ENCODE data around the gene FBXL22. TPM values are rescaled to one million over a fixed set of nuclear protein-coding genes. Genes with fewer than 3 reads are reported as not detected.
A peak's percentile ranks its signal among the peaks of the same experiment; 100 is the strongest.

Gene FBXL22
- 0.37 and 0.43 TPM in 2 replicates for total RNA-seq (2014; rRNA removed; shearing (Covaris generic))

DNA sequence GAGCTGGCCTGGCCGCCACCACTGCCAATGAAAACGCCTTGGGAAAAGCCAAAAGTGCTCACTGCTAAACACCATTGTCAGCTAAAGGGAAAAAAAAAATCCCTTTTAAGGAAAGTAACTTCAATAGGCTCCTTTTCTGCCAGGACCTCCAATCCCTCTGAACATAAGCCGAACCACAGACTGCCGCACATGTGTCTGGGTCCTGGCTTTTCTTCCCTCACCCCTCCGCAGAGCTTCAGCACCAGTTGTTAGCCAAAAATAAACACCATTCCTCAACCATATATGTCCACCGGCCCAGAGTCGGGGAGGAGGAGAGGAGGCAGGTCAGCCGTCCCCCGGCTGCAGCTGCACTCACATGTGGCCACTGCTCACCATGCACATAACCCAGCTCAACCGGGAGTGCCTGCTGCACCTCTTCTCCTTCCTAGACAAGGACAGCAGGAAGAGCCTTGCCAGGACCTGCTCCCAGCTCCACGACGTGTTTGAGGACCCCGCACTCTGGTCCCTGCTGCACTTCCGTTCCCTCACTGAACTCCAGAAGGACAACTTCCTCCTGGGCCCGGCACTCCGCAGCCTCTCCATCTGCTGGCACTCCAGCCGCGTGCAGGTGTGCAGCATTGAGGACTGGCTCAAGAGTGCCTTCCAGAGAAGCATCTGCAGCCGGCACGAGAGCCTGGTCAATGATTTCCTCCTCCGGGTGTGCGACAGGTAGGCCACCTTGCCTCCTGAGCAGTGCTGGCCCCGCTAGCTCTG lies at the start of gene FBXL22:
Gene FBXL22, plus strand, starts transcription at position 350 of the 753 bp plus-strand sequence. Its CDS starts 6 bp downstream, at position 356.
- in situ Hi-C loops (cut with HindIII; ENCODE audit: low sequenced_read_pairs): no loop called here

GRCh38 chr15:63551400-63551799 lies 45.8 kb upstream of the FBXL22 start:
- DNase-seq (ENCODE audit: low spot score): no peak
- in situ Hi-C loops (cut with HindIII; ENCODE audit: low sequenced_read_pairs): no loop called here

More for the DNA sequence above, at the start of gene FBXL22:
- DNase-seq (ENCODE audit: low spot score): no peak

- DNase-seq (ENCODE audit: low spot score): peak; percentile 61
- in situ Hi-C loops (cut with HindIII; ENCODE audit: low sequenced_read_pairs): no loop called here
These were observed 43.8 kb upstream of the FBXL22 start for GRCh38 chr15:63553388-63553791.

DNA sequence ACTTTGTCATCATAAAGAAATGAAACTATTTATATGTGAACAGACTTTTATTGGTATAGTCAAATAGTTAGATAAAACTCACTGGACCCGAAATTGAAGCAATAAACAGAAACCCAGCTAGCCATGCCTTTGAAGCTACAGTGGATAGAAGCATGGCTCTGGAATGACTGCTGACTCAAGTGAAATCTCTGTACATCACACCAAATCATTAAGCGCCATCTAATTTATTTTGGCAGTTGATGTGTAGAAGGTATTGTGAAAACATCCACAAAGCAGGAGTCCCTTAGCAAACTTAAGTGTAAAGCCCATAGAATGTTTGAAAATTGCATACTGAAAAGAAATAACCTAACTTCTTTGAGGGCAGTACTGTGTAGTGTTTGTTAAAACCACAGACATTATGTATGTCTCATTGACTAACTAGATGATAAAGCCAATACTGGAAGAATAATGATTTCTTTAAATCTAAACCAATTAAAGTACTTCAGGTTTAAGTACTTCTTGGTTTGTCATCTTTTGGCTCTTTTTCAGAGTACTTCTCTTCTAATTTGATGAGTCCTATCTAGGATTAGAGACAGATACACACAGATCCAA lies 42.8 kb upstream of the FBXL22 start:
- no peak for DNase-seq (ENCODE audit: low spot score)
- in situ Hi-C loops (cut with HindIII; ENCODE audit: low sequenced_read_pairs): no loop called here

DNA sequence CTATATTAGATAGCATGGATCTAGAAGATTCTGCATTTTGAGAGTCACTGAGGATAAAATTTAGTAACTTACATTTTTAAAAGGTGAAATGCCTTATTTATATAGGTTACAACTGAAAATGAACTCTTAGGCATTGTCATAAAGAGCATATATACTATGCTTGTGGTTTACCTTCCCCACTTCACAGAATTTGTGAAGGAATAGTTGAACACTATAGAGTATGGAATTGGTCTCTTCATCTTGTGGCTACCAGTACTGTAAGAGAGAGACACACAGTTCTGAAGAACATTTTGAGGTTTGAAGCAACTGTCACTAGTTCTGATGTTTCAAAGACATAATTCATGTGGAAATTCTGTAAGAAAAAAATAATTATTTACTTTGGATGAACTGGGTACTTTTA lies 41.7 kb upstream of the FBXL22 start:
- no peak for DNase-seq (ENCODE audit: low spot score)
- in situ Hi-C loops (cut with HindIII; ENCODE audit: low sequenced_read_pairs): no loop called here

DNA sequence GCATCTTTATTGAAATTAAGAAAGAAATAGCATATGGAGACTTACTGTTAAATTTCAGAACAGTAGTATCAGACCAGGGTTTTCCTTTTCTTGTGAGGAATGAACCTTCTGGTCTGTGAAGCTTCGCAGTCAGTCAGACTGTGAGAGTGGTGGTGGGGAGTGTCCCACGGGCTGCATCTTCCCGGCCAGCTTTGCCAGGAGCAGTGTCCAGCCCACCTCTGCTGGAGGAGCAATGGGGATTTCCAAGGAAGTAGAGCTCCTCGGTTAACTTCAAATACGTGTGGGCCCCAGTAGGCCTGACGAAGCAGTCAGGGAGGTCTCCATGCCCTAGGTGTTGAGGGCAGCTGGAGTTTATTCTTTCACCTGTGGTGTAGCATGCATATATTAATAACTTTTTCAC lies 40.9 kb upstream of the FBXL22 start:
- in situ Hi-C loops (cut with HindIII; ENCODE audit: low sequenced_read_pairs): no loop called here

GRCh38 chr15:63556736-63557135 lies 40.5 kb upstream of the FBXL22 start:
- in situ Hi-C loops (cut with HindIII; ENCODE audit: low sequenced_read_pairs): no loop called here
- peak; percentile 72 for DNase-seq (ENCODE audit: low spot score)

More for the DNA sequence above, 40.9 kb upstream of the FBXL22 start:
- no peak for DNase-seq (ENCODE audit: low spot score)

- no peak for DNase-seq (ENCODE audit: low spot score)
- in situ Hi-C loops (cut with HindIII; ENCODE audit: low sequenced_read_pairs): no loop called here
These were observed 37.4 kb upstream of the FBXL22 start for GRCh38 chr15:63559753-63560152.

- DNase-seq (ENCODE audit: low spot score): no peak
- in situ Hi-C loops (cut with HindIII; ENCODE audit: low sequenced_read_pairs): no loop called here
These were observed 36.3 kb upstream of the FBXL22 start for GRCh38 chr15:63560741-63561448.

GRCh38 chr15:63564093-63564492 lies 33.1 kb upstream of the FBXL22 start:
- DNase-seq (ENCODE audit: low spot score): no peak
- in situ Hi-C loops (cut with HindIII; ENCODE audit: low sequenced_read_pairs): no loop called here

DNA sequence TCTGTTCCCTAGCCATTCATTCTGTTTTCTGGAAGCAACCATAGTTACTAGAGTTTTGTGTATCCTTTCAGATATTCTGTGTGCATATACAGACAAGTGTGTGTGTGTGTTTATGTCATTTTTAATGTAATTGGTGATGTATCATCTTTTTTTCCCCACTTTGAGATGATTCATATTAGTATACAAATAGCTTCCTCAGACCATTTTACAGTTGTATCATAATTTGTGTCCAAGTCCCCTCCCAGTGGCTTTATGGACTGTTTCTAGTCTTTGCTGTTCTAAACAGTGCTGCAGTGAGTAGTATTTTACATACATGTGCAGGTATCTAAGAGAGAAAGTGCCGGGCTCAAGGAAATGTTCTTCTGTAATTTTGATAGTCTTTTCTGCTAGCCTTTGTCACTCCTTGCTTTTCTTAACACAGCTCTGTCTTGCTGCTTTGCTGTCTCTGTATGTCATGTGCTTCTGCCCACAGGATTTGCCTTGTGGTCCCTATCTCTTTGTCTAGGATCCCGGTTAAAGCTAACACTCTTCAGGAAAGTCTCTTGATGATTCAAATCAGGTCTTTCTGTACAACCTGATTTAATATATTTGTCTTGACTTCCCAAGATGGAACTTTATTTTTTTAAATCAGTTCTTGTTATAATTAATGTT lies 31.5 kb upstream of the FBXL22 start:
- DNase-seq (ENCODE audit: low spot score): peak; percentile 53
- in situ Hi-C loops (cut with HindIII; ENCODE audit: low sequenced_read_pairs): no loop called here

GRCh38 chr15:63572749-63573464 lies 24.3 kb upstream of the FBXL22 start:
- no peak for DNase-seq (ENCODE audit: low spot score)
- in situ Hi-C loops (cut with HindIII; ENCODE audit: low sequenced_read_pairs): no loop called here

DNA sequence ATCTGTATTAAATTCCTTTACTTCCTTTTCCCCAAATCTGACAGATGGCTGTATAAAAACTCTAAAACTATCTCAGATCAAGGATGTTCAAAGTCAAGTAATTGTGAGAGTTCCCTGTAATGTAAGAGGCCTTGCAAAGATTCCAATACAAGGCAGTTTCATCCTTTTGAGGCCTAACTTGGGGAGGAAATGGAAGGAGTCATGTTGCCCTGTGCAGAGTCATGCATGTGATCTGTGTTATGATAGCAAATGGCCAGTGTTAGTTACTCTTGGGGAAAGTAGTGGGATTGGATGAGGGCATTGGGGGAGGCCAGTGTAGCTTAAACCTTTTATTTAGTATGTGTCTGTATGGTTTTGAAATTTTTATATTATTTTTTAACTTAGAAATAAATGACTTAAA lies 23.7 kb upstream of the FBXL22 start:
- in situ Hi-C loops (cut with HindIII; ENCODE audit: low sequenced_read_pairs): no loop called here
- no peak for DNase-seq (ENCODE audit: low spot score)

GRCh38 chr15:63575312-63575711 lies 21.9 kb upstream of the FBXL22 start:
- DNase-seq (ENCODE audit: low spot score): no peak
- in situ Hi-C loops (cut with HindIII; ENCODE audit: low sequenced_read_pairs): no loop called here

GRCh38 chr15:63576441-63576840 lies 20.7 kb upstream of the FBXL22 start:
- DNase-seq (ENCODE audit: low spot score): no peak
- in situ Hi-C loops (cut with HindIII; ENCODE audit: low sequenced_read_pairs): no loop called here

GRCh38 chr15:63582179-63582578 lies 15.0 kb upstream of the FBXL22 start:
- in situ Hi-C loops (cut with HindIII; ENCODE audit: low sequenced_read_pairs): no loop called here
- no peak for DNase-seq (ENCODE audit: low spot score)

DNA sequence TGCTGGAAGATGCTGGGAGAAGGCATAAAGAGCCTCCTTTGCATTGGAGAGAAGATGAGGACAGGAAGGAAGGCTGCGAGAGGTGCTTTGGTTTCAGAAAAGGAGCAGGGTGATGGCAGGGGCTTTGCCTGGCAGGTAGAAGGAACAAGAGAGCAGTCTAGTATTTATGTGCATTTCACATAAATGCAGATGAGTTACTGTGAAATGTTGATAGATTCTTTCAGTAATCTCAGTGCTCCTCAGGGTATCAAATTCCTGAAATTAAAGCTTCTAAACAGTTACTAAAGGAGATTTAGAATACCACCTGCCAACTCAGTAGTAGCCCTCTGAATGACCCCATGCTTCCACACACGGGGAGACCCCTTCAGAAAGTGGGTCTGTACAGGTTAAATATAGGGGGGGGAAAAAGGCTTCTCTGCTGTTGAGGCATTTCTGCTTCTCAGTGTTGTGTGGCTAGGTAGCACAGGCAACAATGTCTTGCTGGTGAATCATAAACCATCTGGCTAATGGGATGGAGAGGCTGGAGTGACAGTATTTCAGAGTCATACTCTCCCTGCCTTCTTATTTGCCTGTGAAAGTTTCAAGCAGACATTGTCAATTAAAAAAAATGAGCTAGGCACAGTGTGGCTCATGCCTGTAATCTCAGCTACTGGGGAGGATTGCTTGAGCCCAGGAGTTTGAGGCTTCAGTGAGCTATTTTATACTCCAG lies 14.3 kb upstream of the FBXL22 start:
- no peak for DNase-seq (ENCODE audit: low spot score)
- in situ Hi-C loops (cut with HindIII; ENCODE audit: low sequenced_read_pairs): no loop called here

DNA sequence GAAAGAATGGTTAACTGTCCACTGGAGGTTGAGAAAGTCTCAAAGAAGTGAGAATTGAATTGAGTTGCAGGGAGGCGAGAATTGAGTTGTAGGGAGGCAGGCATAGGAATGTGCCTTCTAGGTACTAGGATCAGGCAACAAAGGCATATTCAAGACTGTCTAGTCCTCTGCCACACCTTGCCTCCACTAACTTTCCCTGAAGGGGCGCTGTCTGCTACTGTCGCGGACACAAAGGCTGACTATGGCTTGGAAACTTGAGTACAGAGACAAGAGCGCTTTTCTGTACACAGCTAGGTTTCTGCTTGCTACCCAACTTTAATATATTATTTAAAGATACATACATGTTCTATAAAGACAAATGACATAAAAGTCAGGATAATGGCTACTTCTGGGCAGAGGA lies 10.4 kb upstream of the FBXL22 start:
- no peak for DNase-seq (ENCODE audit: low spot score)
- in situ Hi-C loops (cut with HindIII; ENCODE audit: low sequenced_read_pairs): no loop called here

DNA sequence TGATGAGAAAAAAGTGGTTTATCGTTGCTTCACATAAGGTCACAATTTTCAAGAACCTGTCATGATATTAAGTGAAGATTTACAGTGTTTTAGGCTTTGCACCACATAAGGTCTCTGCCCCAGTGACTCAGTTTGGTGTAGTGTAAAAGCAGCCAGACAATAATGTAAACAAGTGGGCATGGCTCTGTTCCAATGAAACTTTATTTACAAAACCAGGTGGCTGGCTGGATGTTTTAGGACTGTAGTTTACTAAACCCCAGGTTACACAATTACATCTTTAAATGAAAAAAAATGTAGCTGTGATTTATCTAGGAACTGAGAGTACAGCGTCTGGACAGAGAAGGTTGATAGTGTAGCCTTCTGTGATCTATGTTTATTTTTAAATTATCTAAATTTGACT lies 9.7 kb upstream of the FBXL22 start:
- no peak for DNase-seq (ENCODE audit: low spot score)

More for the DNA sequence above, 9.7 kb upstream of the FBXL22 start:
- in situ Hi-C loops (cut with HindIII; ENCODE audit: low sequenced_read_pairs): no loop called here

All from G401 (cell line).